ENCODE results near the gene IFIT1.

Gene IFIT1

DNA sequence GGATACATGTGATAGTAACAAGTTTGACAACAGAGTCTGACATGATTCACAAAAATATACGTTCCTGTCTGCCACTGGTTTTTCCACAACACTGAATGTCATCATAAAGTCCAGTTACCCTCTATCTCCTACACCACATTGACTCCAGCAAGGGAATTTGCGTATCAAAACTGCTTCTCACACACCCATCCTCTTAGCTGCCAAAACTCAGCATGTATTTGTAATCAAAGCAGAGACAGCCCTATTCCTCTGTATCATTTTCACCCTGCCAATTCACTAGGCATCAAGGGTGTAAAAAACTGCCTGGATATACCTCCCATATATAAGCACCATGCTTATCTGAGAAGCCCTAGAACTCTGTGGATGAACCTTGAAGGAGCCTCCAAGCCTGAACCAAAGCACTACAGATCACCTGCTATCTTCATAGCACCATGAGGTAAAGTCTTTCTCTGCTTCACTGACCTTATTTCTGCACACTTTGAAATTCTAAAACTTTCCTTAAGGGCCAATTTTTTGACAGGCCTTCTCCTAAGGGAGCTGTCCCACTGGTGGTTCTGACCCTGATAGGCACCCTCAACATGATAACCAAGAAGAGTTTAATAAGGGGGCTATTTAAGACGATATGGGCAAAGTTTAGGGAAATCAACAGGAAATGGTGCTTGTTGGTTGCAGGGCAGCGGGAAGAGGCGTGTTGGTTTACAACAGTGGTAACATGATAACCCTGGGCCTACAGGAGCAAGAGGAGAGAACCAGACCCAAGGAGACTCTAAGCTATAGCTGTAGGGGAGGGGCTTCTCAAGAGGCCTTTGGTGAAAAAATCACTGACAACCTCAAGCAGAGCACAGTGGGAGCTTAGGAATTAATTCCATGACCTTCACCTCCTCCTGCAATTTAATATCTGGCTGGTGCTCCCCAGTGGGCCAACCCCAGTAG, 14.5 kb upstream of the IFIT1 start, which contains the start of gene IFIT1B:
TSS of gene IFIT1B (plus strand) at position 352 of the 933 bp plus-strand sequence. CDS start at position 432, 80 bp downstream.
- no peaks in the 10 kb centered on the region for H4K20me1 ChIP-seq (ENCODE audit: insufficient read depth, low read length)
- H3K36me3 ChIP-seq (ENCODE audit: insufficient read depth, low read length), result no peaks in the 10 kb centered on the region
- no peaks in the 10 kb centered on the region for H3K9me2 ChIP-seq (ENCODE audit: low read depth, low read length)
- TF ChIP-seq, protein P1, sequence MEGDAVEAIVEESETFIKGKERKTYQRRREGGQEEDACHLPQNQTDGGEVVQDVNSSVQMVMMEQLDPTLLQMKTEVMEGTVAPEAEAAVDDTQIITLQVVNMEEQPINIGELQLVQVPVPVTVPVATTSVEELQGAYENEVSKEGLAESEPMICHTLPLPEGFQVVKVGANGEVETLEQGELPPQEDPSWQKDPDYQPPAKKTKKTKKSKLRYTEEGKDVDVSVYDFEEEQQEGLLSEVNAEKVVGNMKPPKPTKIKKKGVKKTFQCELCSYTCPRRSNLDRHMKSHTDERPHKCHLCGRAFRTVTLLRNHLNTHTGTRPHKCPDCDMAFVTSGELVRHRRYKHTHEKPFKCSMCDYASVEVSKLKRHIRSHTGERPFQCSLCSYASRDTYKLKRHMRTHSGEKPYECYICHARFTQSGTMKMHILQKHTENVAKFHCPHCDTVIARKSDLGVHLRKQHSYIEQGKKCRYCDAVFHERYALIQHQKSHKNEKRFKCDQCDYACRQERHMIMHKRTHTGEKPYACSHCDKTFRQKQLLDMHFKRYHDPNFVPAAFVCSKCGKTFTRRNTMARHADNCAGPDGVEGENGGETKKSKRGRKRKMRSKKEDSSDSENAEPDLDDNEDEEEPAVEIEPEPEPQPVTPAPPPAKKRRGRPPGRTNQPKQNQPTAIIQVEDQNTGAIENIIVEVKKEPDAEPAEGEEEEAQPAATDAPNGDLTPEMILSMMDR (IDR thresholded peaks at IDR 0.05; ENCODE audit: low read length), result no peak
- TF ChIP-seq EZH2 (IDR thresholded peaks at IDR 0.05; ENCODE audit: borderline replicate concordance, low read length), result no peak
- no peaks in the 10 kb centered on the region for H3K27me3 ChIP-seq (ENCODE audit: insufficient read depth, low read length)
- no peak within 1 kb of the TSS for H2AFZ ChIP-seq (ENCODE audit: low read length)
- no peaks in the 10 kb centered on the region for H3K4me1 ChIP-seq (ENCODE audit: insufficient read depth, low read length, severe bottlenecking)
- H3K4me3 ChIP-seq (ENCODE audit: low read depth, low read length, poor library complexity, severe bottlenecking), result no peak within 1 kb of the TSS
- H3K9me3 ChIP-seq (ENCODE audit: low read length), result no peaks in the 10 kb centered on the region
- no peaks in the 10 kb centered on the region for H3F3A ChIP-seq (ENCODE audit: insufficient read depth, low read length)
- no peak within 1 kb of the TSS for H3K9ac ChIP-seq (ENCODE audit: low read length)
- no peak within 1 kb of the TSS for H3K4me2 ChIP-seq (ENCODE audit: low read length)
- H3K27ac ChIP-seq (ENCODE audit: low read depth, low read length, poor library complexity, severe bottlenecking), result no peak within 1 kb of the TSS
- no peaks in the 10 kb centered on the region for H3K79me2 ChIP-seq (ENCODE audit: insufficient read depth, low read length)

DNA sequence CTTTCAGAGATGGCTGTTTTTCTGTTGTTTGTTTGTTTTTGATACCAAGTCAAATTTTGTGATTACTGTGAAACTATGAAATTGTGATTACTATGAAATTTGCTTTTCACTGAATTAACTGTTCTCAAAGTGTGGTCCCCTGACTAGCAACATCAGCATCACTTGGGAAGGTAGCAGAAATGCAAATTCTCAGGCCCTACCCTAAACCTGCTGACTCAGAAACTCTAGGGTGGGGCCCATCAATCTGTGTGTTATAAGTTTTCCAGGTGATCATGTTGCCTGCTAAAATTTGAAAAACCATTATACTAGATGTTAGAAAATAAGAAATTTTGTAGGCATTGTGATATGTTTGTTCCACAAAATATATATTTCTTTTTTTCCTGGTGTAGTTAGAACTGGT, 13.3 kb upstream of the IFIT1 start:
- H3K4me2 ChIP-seq (ENCODE audit: low read length), result no peak overlapping the region
- H3K27ac ChIP-seq (ENCODE audit: low read depth, low read length, poor library complexity, severe bottlenecking), result no peak overlapping the region
- no peaks in the 10 kb centered on the region for H3K27me3 ChIP-seq (ENCODE audit: insufficient read depth, low read length)
- TF ChIP-seq EZH2 (IDR thresholded peaks at IDR 0.05; ENCODE audit: borderline replicate concordance, low read length), result no peak
- TF ChIP-seq, protein P1 (IDR thresholded peaks at IDR 0.05; ENCODE audit: low read length), result no peak
- H2AFZ ChIP-seq (ENCODE audit: low read length), result no peak overlapping the region
- H4K20me1 ChIP-seq (ENCODE audit: insufficient read depth, low read length), result no peaks in the 10 kb centered on the region
- no peaks in the 10 kb centered on the region for H3K4me1 ChIP-seq (ENCODE audit: insufficient read depth, low read length, severe bottlenecking)
- H3K79me2 ChIP-seq (ENCODE audit: insufficient read depth, low read length), result no peaks in the 10 kb centered on the region
- no peaks in the 10 kb centered on the region for H3K9me3 ChIP-seq (ENCODE audit: low read length)
- H3K4me3 ChIP-seq (ENCODE audit: low read depth, low read length, poor library complexity, severe bottlenecking), result no peak overlapping the region
- H3K9me2 ChIP-seq (ENCODE audit: low read depth, low read length), result no peaks in the 10 kb centered on the region
- H3F3A ChIP-seq (ENCODE audit: insufficient read depth, low read length), result no peaks in the 10 kb centered on the region
- no peaks in the 10 kb centered on the region for H3K36me3 ChIP-seq (ENCODE audit: insufficient read depth, low read length)
- no peak overlapping the region for H3K9ac ChIP-seq (ENCODE audit: low read length)

DNA sequence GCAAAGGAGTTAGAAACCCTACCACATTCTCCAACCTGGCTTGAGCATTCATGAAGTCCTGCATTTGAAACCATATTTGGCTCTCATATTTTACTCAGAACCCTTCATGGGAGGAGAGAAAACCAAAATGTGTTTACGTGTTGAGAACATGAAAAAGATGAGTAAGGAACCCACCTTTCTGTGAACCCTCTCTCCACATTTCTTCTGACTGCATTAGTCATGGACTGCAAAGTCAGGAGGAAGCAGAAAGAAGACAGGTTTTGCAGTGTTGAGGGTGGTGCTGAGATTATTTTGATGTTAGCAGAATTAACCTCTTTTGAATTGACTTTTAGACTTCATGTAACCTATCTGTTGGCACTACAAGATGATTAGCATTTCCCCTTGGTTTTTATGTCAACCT, 9.7 kb upstream of the IFIT1 start:
- Histone ChIP-seq H3K9me2 (ENCODE audit: low read depth, low read length) (no peaks in the 10 kb centered on the region), H3K4me3 (ENCODE audit: low read depth, low read length, poor library complexity, severe bottlenecking) (no peak overlapping the region), H3K36me3 (ENCODE audit: insufficient read depth, low read length) (no peaks in the 10 kb centered on the region), H2AFZ (ENCODE audit: low read length) (no peak overlapping the region), H3K27ac (ENCODE audit: low read depth, low read length, poor library complexity, severe bottlenecking) (no peak overlapping the region), H3K79me2 (ENCODE audit: insufficient read depth, low read length) (no peaks in the 10 kb centered on the region), H3K9ac (ENCODE audit: low read length) (no peak overlapping the region), H3F3A (ENCODE audit: insufficient read depth, low read length) (no peaks in the 10 kb centered on the region), H3K4me2 (ENCODE audit: low read length) (no peak overlapping the region), H4K20me1 (ENCODE audit: insufficient read depth, low read length) (no peaks in the 10 kb centered on the region), H3K27me3 (ENCODE audit: insufficient read depth, low read length) (no peaks in the 10 kb centered on the region), H3K9me3 (ENCODE audit: low read length) (no peaks in the 10 kb centered on the region), H3K4me1 (ENCODE audit: insufficient read depth, low read length, severe bottlenecking) (no peaks in the 10 kb centered on the region)
- TF ChIP-seq EZH2 (IDR thresholded peaks at IDR 0.05; ENCODE audit: borderline replicate concordance, low read length), result no peak
- TF ChIP-seq, protein P1 (IDR thresholded peaks at IDR 0.05; ENCODE audit: low read length), result no peak
